Measurements from ENCODE around the gene TAX1BP1.

TAX1BP1 gene

DNA sequence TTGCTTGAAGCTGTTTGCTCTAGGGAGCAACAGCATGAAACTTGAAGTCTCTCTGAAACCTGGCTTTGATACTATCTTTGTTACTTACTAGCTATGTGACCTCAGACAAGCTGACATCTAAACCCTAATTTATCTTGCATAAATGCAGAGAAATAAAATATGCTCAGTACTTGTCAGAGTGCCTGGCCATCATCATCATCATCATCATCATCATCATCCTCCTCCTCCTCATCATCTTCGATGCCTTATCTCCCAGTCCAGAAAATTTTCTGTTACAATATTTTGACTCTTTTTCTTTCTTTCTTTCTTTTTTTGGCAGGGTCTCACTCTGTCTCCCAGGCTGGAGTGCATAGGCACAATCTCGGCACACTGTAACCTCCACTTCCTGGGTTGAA, 34.8 kb upstream of the TAX1BP1 start:
- TF ChIP-seq SPI1 (IDR thresholded peaks at IDR 0.05; ENCODE audit: low read depth, low read length) = no peak
- TF ChIP-seq TAF1 (IDR thresholded peaks at IDR 0.05; ENCODE audit: low read depth, low read length) = no peak
- TF ChIP-seq POLR2AphosphoS5 (IDR thresholded peaks at IDR 0.05; ENCODE audit: low read depth, low read length) = no peak
- TF ChIP-seq PAX5 (IDR thresholded peaks at IDR 0.05; ENCODE audit: insufficient read depth, low read length, severe bottlenecking) = no peak
- no peak for TF ChIP-seq POU2F2 (IDR thresholded peaks at IDR 0.05; ENCODE audit: low read depth, low read length)
- TF ChIP-seq POLR2A (IDR thresholded peaks at IDR 0.05; ENCODE audit: low read depth, low read length) = no peak
- no peak for FAIRE-seq
- no peak for DNase-seq (ENCODE audit: insufficient read length, low spot score)

DNA sequence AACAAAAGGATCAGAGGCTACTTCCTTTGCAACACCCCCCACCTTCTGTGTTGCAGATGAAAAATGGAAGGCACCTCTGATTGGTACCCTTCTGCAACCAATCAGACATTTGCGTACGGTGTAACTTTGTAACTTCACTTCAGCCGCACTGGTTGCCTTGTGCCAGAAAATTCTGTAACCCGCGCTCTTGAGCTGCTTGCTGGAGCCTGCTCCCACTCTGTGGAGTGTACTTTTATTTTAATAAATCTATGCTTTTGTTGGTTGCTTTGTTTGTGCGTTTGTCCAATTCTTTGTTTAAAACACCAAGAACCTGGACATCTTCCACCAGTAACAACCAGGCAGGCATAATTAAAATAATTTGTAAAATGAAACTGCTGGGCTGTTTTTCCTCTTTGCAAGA, 31.5 kb upstream of the TAX1BP1 start:
- TF ChIP-seq PAX5 (IDR thresholded peaks at IDR 0.05; ENCODE audit: insufficient read depth, low read length, severe bottlenecking) = no peak
- TF ChIP-seq POLR2AphosphoS5 (IDR thresholded peaks at IDR 0.05; ENCODE audit: low read depth, low read length) = no peak
- no peak for TF ChIP-seq POLR2A (IDR thresholded peaks at IDR 0.05; ENCODE audit: low read depth, low read length)
- TF ChIP-seq TAF1 (IDR thresholded peaks at IDR 0.05; ENCODE audit: low read depth, low read length) = no peak
- no peak for TF ChIP-seq SPI1 (IDR thresholded peaks at IDR 0.05; ENCODE audit: low read depth, low read length)
- DNase-seq (ENCODE audit: insufficient read length, low spot score) = no peak
- no peak for FAIRE-seq

DNA sequence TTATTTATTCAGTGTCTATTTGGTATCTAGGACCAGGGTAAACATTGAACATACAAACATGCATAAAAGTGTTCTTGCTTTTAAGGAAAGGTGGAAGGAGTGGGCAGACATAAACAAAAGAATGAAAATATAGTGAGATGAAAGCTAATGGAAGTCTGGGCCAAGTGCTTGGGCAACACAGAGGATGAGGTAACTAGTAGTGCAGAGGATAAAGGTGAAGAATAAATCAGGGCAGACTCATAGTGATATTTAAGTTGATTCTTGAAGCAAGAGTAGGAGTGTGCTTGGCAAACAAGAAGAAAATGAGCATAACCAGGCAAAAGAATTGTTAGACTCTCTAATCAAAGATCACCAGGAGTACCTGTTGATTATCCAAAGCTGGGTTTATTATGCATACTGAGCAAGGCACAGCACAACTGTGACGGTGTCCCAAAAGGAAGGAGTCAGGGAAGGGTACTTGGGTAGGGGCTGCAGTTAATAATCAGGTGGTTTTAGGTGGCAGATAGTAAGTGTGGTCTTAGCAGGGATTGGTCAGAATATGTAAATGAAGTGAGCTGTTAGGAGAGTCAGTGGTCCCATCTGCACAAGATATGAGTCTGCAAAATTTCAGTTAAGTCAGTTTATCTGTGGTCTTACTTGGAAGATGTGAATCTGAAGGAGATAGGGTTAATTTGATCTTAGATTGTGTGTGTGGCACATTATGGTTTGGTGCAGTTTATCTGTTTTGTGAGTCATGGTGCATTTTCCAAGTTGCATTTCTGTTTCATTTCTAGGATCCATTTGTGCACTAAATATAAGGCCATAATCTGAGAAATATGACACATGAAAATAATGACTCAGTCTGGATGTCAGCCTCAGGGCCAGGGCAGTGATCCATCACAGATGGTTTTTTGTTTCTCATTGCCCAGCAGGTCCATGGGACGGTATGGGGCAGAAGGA, 30.6 kb upstream of the TAX1BP1 start:
- DNase-seq (ENCODE audit: insufficient read length, low spot score) (no peak), FAIRE-seq (no peak)
- no peak for TF ChIP-seq TAF1 (IDR thresholded peaks at IDR 0.05; ENCODE audit: low read depth, low read length)
- no peak for TF ChIP-seq PAX5 (IDR thresholded peaks at IDR 0.05; ENCODE audit: insufficient read depth, low read length, severe bottlenecking)
- no peak for TF ChIP-seq SPI1 (IDR thresholded peaks at IDR 0.05; ENCODE audit: low read depth, low read length)

DNA sequence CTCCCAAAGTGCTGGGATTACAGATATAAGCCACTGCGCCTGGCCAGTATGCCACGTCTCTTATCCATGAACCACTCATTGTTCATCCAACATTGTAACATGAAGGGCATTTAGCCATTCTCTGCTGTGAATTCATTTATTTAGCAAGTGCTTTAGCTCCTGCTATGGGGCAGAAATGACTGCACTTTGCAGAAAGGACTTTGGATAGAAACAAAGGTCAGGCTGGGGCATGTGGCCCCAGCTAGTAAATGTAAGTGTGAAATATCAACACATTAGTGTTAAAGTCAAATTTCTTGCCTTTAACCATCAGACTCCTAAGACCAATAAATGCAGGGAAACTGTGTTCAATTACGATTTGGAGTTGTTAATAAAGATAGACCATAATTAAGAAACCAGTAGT, 27.7 kb upstream of the TAX1BP1 start:
- FAIRE-seq (no peak), DNase-seq (ENCODE audit: insufficient read length, low spot score) (no peak)
- TF ChIP-seq POLR2A (IDR thresholded peaks at IDR 0.05; ENCODE audit: low read depth, low read length) = no peak

DNA sequence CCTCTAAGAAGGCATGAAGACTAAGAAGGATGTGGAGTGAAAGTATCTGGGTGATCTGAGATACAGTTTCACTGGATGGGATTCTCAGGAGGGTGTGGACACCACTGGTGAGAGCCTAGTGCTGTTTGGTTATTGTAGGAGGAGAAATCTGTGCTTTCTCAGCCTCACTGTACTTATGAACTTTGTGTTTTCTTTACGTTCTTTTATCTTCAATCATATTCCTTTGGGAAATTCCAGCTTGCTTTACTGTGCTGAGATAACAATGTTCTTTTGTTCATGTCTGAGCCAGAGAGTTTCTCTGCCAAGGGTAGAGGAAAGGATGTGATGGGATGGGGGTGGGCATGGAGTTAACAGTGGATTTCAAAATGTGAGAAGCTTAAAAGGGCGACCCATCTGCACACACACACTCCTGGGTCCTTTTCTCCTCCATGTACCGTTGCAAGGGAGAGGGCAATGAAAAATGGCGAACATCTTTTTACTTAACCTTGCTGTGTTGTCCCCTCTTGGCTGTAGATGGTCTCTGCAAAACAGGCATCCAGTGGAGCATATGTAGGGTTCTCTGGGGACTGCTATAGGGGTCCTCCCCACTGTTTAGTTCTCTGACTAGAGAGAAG, 25.0 kb upstream of the TAX1BP1 start:
- no peak for DNase-seq (ENCODE audit: insufficient read length, low spot score)
- FAIRE-seq = no peak
- TF ChIP-seq TAF1 (IDR thresholded peaks at IDR 0.05; ENCODE audit: low read depth, low read length) = no peak
- TF ChIP-seq PAX5 (IDR thresholded peaks at IDR 0.05; ENCODE audit: insufficient read depth, low read length, severe bottlenecking) = no peak
- TF ChIP-seq POU2F2 (IDR thresholded peaks at IDR 0.05; ENCODE audit: low read depth, low read length) = no peak
- TF ChIP-seq POLR2A (IDR thresholded peaks at IDR 0.05; ENCODE audit: low read depth, low read length) = no peak
- TF ChIP-seq POLR2AphosphoS5 (IDR thresholded peaks at IDR 0.05; ENCODE audit: low read depth, low read length) = no peak
- TF ChIP-seq SPI1 (IDR thresholded peaks at IDR 0.05; ENCODE audit: low read depth, low read length) = no peak

DNA sequence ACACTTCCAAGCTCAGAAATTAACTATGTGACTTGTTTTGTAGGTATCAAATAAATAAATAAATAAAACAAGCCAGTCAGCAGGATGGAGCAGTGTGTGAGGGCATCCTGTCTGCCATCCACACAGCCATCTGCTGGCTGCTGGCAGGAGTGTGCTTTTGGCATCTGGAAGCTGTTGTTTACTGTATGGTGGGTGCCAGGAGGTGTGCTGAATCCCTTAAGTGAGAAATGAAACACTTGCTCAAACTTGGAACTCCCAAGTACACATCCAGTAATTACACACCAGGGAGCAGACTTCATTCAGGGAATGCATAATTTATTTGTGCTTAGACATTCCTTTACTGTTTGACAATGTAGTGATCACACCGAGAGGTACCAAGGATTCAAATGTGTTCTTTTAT, 16.9 kb upstream of the TAX1BP1 start:
- TF ChIP-seq POU2F2 (IDR thresholded peaks at IDR 0.05; ENCODE audit: low read depth, low read length) = no peak
- no peak for TF ChIP-seq TAF1 (IDR thresholded peaks at IDR 0.05; ENCODE audit: low read depth, low read length)
- DNase-seq (ENCODE audit: insufficient read length, low spot score) (no peak), FAIRE-seq (no peak)

DNA sequence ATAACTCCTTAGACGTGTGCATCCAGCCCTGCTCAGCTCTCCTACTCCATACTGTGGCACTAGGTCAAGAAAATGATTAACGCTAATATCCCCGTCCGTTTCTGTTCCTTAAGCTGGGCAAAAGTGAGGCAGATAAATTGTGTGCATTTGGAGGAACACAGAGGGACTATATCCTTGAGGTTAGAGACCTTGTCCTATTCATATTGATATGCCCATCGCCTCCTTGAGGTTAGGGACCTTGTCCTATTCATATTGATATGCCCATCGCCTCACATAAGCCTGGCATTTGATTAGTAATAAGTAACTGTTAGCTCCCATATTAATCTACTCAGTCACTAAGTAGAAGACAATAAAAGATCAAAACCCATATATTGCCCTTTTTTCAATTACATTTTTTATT, 12.9 kb upstream of the TAX1BP1 start:
- FAIRE-seq (peak; percentile 38), DNase-seq (ENCODE audit: insufficient read length, low spot score) (no peak)
- TF ChIP-seq TAF1 (IDR thresholded peaks at IDR 0.05; ENCODE audit: low read depth, low read length) = no peak
- no peak for TF ChIP-seq PAX5 (IDR thresholded peaks at IDR 0.05; ENCODE audit: insufficient read depth, low read length, severe bottlenecking)
- no peak for TF ChIP-seq POLR2A (IDR thresholded peaks at IDR 0.05; ENCODE audit: low read depth, low read length)
- TF ChIP-seq POLR2AphosphoS5 (IDR thresholded peaks at IDR 0.05; ENCODE audit: low read depth, low read length) = no peak
- TF ChIP-seq SPI1 (IDR thresholded peaks at IDR 0.05; ENCODE audit: low read depth, low read length) = no peak
- no peak for TF ChIP-seq POU2F2 (IDR thresholded peaks at IDR 0.05; ENCODE audit: low read depth, low read length)

DNA sequence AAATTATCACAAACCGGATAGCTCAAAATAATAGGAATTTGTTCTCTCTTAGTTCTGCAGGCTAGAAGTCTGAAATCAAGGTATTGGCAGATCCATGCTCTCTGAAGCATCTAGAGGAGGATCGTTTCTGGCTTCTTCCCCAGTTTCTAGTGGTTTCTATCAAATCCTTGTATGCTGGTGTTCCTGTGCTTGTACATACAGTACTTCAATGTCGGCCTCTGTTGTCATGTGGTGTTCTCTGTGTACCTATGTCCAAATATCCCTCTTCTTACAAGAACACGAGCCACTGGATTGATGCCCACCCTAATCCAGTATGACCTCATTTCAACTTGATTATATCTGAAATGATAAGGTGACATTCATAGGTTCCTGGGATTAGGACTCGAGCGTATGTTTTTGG, 9.8 kb upstream of the TAX1BP1 start:
- TF ChIP-seq POLR2A (IDR thresholded peaks at IDR 0.05; ENCODE audit: low read depth, low read length) = no peak
- TF ChIP-seq POLR2AphosphoS5 (IDR thresholded peaks at IDR 0.05; ENCODE audit: low read depth, low read length) = no peak
- TF ChIP-seq SPI1 (IDR thresholded peaks at IDR 0.05; ENCODE audit: low read depth, low read length) = no peak
- TF ChIP-seq PAX5 (IDR thresholded peaks at IDR 0.05; ENCODE audit: insufficient read depth, low read length, severe bottlenecking) = no peak
- TF ChIP-seq POU2F2 (IDR thresholded peaks at IDR 0.05; ENCODE audit: low read depth, low read length) = no peak
- TF ChIP-seq TAF1 (IDR thresholded peaks at IDR 0.05; ENCODE audit: low read depth, low read length) = no peak
- FAIRE-seq (no peak), DNase-seq (ENCODE audit: insufficient read length, low spot score) (no peak)

DNA sequence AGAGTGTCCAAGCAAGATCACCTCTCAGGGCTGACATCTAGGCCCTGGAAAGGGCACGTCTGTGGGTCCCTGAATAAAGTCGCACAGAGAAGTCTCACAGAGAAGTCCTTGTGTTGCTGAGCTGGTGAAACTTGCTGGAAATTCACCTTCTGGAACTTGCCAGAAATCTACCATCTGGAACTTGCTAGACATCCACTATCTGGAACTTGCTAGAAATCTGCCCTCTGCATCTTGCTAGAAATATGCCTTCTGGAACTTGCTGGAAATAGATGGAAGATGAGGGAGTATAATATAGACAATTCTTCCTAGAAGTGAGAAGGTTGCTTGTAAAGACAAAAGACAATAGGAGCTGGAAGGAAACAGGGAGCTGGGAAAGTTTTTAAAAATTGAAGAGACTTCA, 5.4 kb upstream of the TAX1BP1 start:
- no peak for DNase-seq (ENCODE audit: insufficient read length, low spot score)
- FAIRE-seq = no peak
- no peak for TF ChIP-seq POLR2A (IDR thresholded peaks at IDR 0.05; ENCODE audit: low read depth, low read length)
- no peak for TF ChIP-seq POU2F2 (IDR thresholded peaks at IDR 0.05; ENCODE audit: low read depth, low read length)
- no peak for TF ChIP-seq PAX5 (IDR thresholded peaks at IDR 0.05; ENCODE audit: insufficient read depth, low read length, severe bottlenecking)
- TF ChIP-seq SPI1 (IDR thresholded peaks at IDR 0.05; ENCODE audit: low read depth, low read length) = no peak

DNA sequence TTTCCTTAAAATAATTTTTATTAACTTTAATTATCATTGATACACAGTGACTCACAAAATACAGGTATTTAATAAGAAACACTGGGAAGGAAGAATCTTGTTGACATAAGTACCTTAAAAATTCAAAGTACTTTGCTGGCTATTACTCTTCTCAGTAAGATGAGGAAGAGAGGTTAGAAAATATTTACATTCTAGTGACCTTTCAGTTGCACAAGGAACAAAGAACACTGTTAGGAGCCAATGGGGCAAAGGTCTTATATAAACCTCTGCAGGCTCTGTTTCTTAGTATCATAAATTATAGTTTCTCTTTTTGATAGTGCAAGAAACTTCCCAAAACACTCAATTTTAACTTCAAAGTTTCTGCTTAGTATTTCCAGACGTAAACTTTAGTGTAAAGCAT, 4.8 kb upstream of the TAX1BP1 start:
- TF ChIP-seq SPI1 (IDR thresholded peaks at IDR 0.05; ENCODE audit: low read depth, low read length) (no peak), POU2F2 (IDR thresholded peaks at IDR 0.05; ENCODE audit: low read depth, low read length) (no peak), TAF1 (IDR thresholded peaks at IDR 0.05; ENCODE audit: low read depth, low read length) (no peak), POLR2AphosphoS5 (IDR thresholded peaks at IDR 0.05; ENCODE audit: low read depth, low read length) (no peak), POLR2A (IDR thresholded peaks at IDR 0.05; ENCODE audit: low read depth, low read length) (no peak), PAX5 (IDR thresholded peaks at IDR 0.05; ENCODE audit: insufficient read depth, low read length, severe bottlenecking) (no peak)
- no peak for DNase-seq (ENCODE audit: insufficient read length, low spot score)
- FAIRE-seq = no peak

Data from GM12891 (cell line).